HUES64 (cell line): Measurements from ENCODE around the gene AMPD2.
"Not testable (repeated sequence)": the region's sequence is repeated elsewhere in the genome, so short reads cannot be mapped to it uniquely, and the experiment has no call there.

Source experiments
- H3K27ac ChIP-seq: 2 replicates; pipeline ENCODE4 v1.7.0; 2013; ENCODE audit warnings: low read depth, low read length, inconsistent platforms
- H3K27me3 ChIP-seq: 2 replicates; pipeline ENCODE4 v1.6.1; 2013; ENCODE audit warnings: mild to moderate bottlenecking, low read length; ENCODE audit not compliant: insufficient read depth
- H3K36me3 ChIP-seq: 2 replicates; pipeline ENCODE4 v1.6.1; 2013; ENCODE audit warnings: mild to moderate bottlenecking, low read length; ENCODE audit not compliant: insufficient read depth
- H3K4me1 ChIP-seq: 2 replicates; pipeline ENCODE4 v1.6.1; 2013; ENCODE audit warnings: mild to moderate bottlenecking, low read length, moderate library complexity; ENCODE audit not compliant: insufficient read depth
- H3K4me3 ChIP-seq: 2 replicates; pipeline ENCODE4 v1.5.1; 2013; ENCODE audit warnings: mild to moderate bottlenecking, low read length, moderate library complexity
- H3K9ac ChIP-seq: 2 replicates; pipeline ENCODE4 v1.6.1; 2013; ENCODE audit warnings: mild to moderate bottlenecking, low read depth, low read length
- H3K9me3 ChIP-seq: 2 replicates; pipeline ENCODE4 v1.6.1; 2013; ENCODE audit warnings: low read depth, low read length; ENCODE audit not compliant: insufficient read depth
- WGBS: fragments of 150-250, 120-280 bp; methylation state at CpG from one replicate; pipeline ENCODE4 v1.1.7; 2013; ENCODE audit warnings: missing lambda C conversion rate; 5-methylcytosine and 5-hydroxymethylcytosine counted together

AMPD2 gene

DNA sequence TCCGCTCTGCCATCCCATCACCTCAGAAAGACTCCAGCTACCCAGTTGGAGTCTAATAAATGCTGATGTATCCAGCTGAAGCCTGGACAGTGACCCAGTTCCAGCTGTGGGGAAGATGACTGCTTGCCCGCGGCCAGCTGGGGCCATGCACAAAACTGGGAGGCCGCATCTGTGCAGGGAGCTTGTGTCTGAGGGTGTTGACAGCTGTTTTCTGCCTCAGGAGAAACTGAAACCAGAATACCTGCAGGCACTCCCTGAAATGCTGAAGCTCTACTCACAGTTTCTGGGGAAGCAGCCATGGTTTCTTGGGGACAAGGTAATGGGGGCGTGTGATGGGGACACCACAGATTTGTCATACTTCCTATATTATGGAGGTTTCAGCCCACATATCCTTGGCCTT is 51.4 kb downstream of the AMPD2 start:
- Histone ChIP-seq H3K4me3 (no peak overlapping the region), H3K4me1 (peaks cover 7% of the 10 kb centered on the region), H3K27ac (no peak overlapping the region), H3K9ac (no peak overlapping the region), H3K36me3 (no peaks in the 10 kb centered on the region), H3K9me3 (no peaks in the 10 kb centered on the region), H3K27me3 (no peaks in the 10 kb centered on the region)
- WGBS: 91% methylated on average over 5 of the region's 5 CpGs

DNA sequence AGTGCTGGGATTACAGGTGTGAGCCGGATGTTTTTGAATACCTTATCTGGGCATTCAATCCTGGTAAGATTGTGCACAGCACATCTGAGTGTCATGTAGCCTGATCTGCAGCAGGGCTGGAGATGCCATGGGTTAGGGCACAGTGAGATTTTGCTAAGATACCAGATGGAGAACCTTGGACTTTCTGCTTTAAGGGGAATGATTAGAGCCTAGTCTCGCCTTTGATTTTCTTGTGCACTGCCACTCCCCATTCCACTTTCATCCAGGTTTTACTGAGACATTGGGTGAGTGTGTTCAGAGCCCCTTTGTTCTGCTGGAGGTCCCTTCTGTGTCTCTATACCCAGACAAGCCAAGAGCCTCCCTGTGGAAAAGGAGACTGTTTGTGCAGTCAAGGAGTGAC is 54.2 kb downstream of the AMPD2 start:
- not testable (repeated sequence) for H3K4me1 ChIP-seq, H3K27me3 ChIP-seq, H3K27ac ChIP-seq, H3K4me3 ChIP-seq, H3K9ac ChIP-seq, H3K9me3 ChIP-seq, H3K36me3 ChIP-seq
- WGBS: 93% methylated on average over 1 of the region's 2 CpGs

GRCh38 chr1:109676683-109677381 is 57.2 kb downstream of the AMPD2 start:
- H3K4me3 ChIP-seq, H3K27ac ChIP-seq, H3K27me3 ChIP-seq, H3K4me1 ChIP-seq, H3K36me3 ChIP-seq, H3K9me3 ChIP-seq, H3K9ac ChIP-seq: not testable (repeated sequence)
- 84% methylated on average over 2 of the region's 3 CpGs for WGBS

DNA sequence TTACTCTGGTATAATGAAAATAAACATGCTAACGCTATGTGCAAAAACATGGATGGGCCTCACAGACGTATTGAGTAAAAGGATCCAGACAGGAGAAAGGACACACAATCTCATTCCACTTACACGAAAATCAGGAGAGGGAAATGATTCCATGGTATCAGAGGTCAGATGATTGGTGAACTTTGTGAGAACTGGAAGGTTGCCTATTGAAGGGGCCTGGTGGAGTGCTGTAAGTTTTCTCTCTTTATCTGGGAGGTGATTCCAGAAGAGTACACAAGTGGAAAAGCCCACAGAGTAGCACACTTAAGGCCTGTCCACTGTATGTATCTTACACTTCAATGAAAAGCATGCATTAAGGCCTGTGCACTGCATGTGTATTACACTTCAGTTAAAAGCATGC is 57.8 kb downstream of the AMPD2 start:
- WGBS: 90% methylated on average over 2 of the region's 3 CpGs
- Histone ChIP-seq H3K9me3 (no peaks in the 10 kb centered on the region), H3K9ac (no peak overlapping the region), H3K4me1 (no peaks in the 10 kb centered on the region), H3K4me3 (no peak overlapping the region), H3K27ac (no peak overlapping the region), H3K27me3 (no peaks in the 10 kb centered on the region), H3K36me3 (no peaks in the 10 kb centered on the region)

- not testable (repeated sequence) for H3K4me1 ChIP-seq, H3K4me3 ChIP-seq, H3K36me3 ChIP-seq, H3K9ac ChIP-seq, H3K27ac ChIP-seq, H3K9me3 ChIP-seq, H3K27me3 ChIP-seq
- WGBS: 92% methylated on average over 2 of the region's 2 CpGs
Measured at GRCh38 chr1:109678637-109679036, 59.0 kb downstream of the AMPD2 start.
